GM12878 (cell line): ENCODE measurements around the gene SIK3. TPM values are rescaled to one million over a fixed set of nuclear protein-coding genes. Genes with fewer than 3 reads are reported as not detected.

Source experiments
- ATAC-seq: fragments of 200-7000 bp; cut with Tn5 transposase; 3 replicates; pipeline ENCODE4 v1.9.1; 2020; ENCODE audit warnings: mild to moderate bottlenecking, moderate library complexity
- BruUV-seq: library from RNA; stranded (reverse); fragments of 400-500 nt; replicated peaks from 2 replicates; lab custom pipeline; 2021; lab: Mats Ljungman, UMichigan
- CTCF ChIA-PET: fragments of 300-600 bp; sonication (Branson Sonifier 250); formaldehyde crosslinking; extraction: SDS; loops from one replicate; lab custom pipeline; 2021; ENCODE audit warnings: inconsistent platforms; lab: Yijun Ruan, JAX
- POLR2A ChIA-PET: fragments of 350-600 bp; formaldehyde crosslinking; extraction: SDS; loops from one replicate; lab custom pipeline; 2021; ENCODE audit warnings: inconsistent platforms; lab: Charles Lee
- RAD21 ChIA-PET: fragments of 300-600 bp; sonication (Branson Sonifier 250); formaldehyde crosslinking; loops from one replicate; lab custom pipeline; 2023; ENCODE audit warnings: antibody characterized with exemption; ENCODE audit not compliant: unreplicated experiment; lab: Charles Lee
- SMC1A ChIA-PET: fragments of 300-600 bp; sonication (Branson Sonifier 250); formaldehyde crosslinking; loops from one replicate; lab custom pipeline; 2023; ENCODE audit not compliant: unreplicated experiment, uncharacterized antibody; lab: Charles Lee
- DNase-seq: peaks from one replicate; pipeline ENCODE4 v3.0.0-alpha.2; 2011; ENCODE audit warnings: low read depth, low spot score
- FAIRE-seq: peaks from 3 replicates; lab custom pipeline; 2011; peaks lifted over from hg19 to GRCh38; lab: Jason Lieb, UNC
- H2AFZ ChIP-seq: 2 replicates; pipeline ENCODE4 v1.6.0; 2011; ENCODE audit warnings: low read depth, low read length, control low read depth; ENCODE audit not compliant: control insufficient read depth
- H3K27ac ChIP-seq: 2 replicates; pipeline ENCODE4 v1.5.1; 2011; ENCODE audit warnings: control low read depth; ENCODE audit not compliant: control insufficient read depth, insufficient read depth
- H3K27me3 ChIP-seq, 2 experiments: replicated peaks in 1 of 2; 2 replicates each; pipeline versions ENCODE4 v1.6.0 to v1.6.1; 2011; ENCODE audit warnings: low read length in 1 of 2; ENCODE audit not compliant: control insufficient read depth in 2 of 2, insufficient read depth in 2 of 2
- H3K36me3 ChIP-seq, 2 experiments: 2 replicates each; pipeline ENCODE4 v1.5.1; 2011; ENCODE audit warnings: low read length in 1 of 2; ENCODE audit not compliant: control insufficient read depth in 2 of 2, insufficient read depth in 2 of 2
- H3K4me1 ChIP-seq: 2 replicates; pipeline ENCODE4 v1.6.1; 2011; ENCODE audit warnings: mild to moderate bottlenecking, low read length, moderate library complexity, mixed read lengths; ENCODE audit not compliant: control insufficient read depth, insufficient read depth
- H3K4me2 ChIP-seq: 2 replicates; pipeline ENCODE4 v1.6.0; 2011; ENCODE audit warnings: control low read depth; ENCODE audit not compliant: control insufficient read depth, insufficient read depth
- H3K4me3 ChIP-seq: fragments of 200-600 bp; sonication (generic); 2 replicates; pipeline ENCODE4 v1.5.1; 2016
- H3K79me2 ChIP-seq: 2 replicates; pipeline ENCODE4 v1.6.0; 2011; ENCODE audit warnings: low read length; ENCODE audit not compliant: control insufficient read depth, insufficient read depth
- H3K9ac ChIP-seq: 2 replicates; pipeline ENCODE4 v1.8.0; 2011; ENCODE audit warnings: low read length, control low read depth, mixed read lengths; ENCODE audit not compliant: control insufficient read depth, insufficient read depth
- H3K9me3 ChIP-seq: replicated peaks from 3 replicates; pipeline ENCODE4 v1.5.1; 2011; ENCODE audit warnings: mild to moderate bottlenecking, low read length; ENCODE audit not compliant: control insufficient read depth, insufficient read depth
- H4K20me1 ChIP-seq: 2 replicates; pipeline ENCODE4 v1.6.0; 2011; ENCODE audit not compliant: control insufficient read depth, insufficient read depth
- BCL11A ChIP-seq: IDR thresholded peaks from 2 replicates; pipeline ENCODE4 v1.6.1; 2011; ENCODE audit warnings: low read depth, low read length
- EP300 ChIP-seq, 2 experiments: fragments of 150-350 bp in 1 of 2; IDR thresholded peaks; 2 replicates each; pipeline ENCODE4 v1.6.1; 2011 to 2012; ENCODE audit warnings: low read depth in 2 of 2, low read length in 2 of 2, borderline replicate concordance in 1 of 2, improper control_type of control experiment in 1 of 2, inconsistent platforms in 1 of 2; ENCODE audit not compliant: control insufficient read depth in 1 of 2
- RCOR1 ChIP-seq: conservative IDR thresholded peaks from 2 replicates; pipeline ENCODE4 v1.6.1; 2012; ENCODE audit warnings: low read depth, low read length, improper control_type of control experiment
- RELA ChIP-seq: fragments of 450-650 bp; IDR thresholded peaks from 2 replicates; pipeline ENCODE4 v1.8.0; 2014; ENCODE audit warnings: borderline replicate concordance; ENCODE audit not compliant: partially characterized antibody
- SMAD5 ChIP-seq: IDR thresholded peaks from 2 replicates; pipeline ENCODE4 v1.6.1; 2016; ENCODE audit warnings: antibody characterized with exemption, low read depth
- TCF7 ChIP-seq: IDR thresholded peaks from 2 replicates; pipeline ENCODE4 v1.6.1; 2014; ENCODE audit warnings: antibody characterized with exemption, borderline replicate concordance
- WGBS: methylation state at CpG from one replicate; pipeline ENCODE4 v1.1.6; 2016; ENCODE audit warnings: low lambda C conversion rate; ENCODE audit not compliant: insufficient replicate concordance, insufficient coverage; ENCODE audit errors: missing lambda C conversion rate; 5-methylcytosine and 5-hydroxymethylcytosine counted together
- in situ Hi-C: fragments of 300-500 bp; cut with MboI; formaldehyde crosslinking; loops from 9 replicates; pipeline ENCODE4 v1.14.3; 2018; ENCODE audit warnings: mixed read lengths
- intact Hi-C: fragments of 100-400 bp; cut with micrococcal nuclease; formaldehyde crosslinking; loops from one replicate; pipeline ENCODE4 v1.14.2; 2022; ENCODE audit not compliant: unreplicated experiment
- polyA plus RNA-seq, 11 experiments: library from polyadenylated mRNA; depleted of rRNA in 4 of 11; unstranded in 6 of 11; stranded (reverse) in 5 of 11; fragments of >200 nt; fragmentation: Nextera tagmentation in 4 of 11; fragmentation: Illumina TruSeq in 1 of 11; extraction: Ambion mirVana in 4 of 11; extraction: Trizol in 1 of 11; gene quantifications; 1 replicate in 1 of 11; 2 replicates in 10 of 11; pipeline versions ENCODE4 v1.2.1 to v1.2.3, GENCODE V29; 2011 to 2016; ENCODE audit warnings: inconsistent platforms in 2 of 11, missing spikeins in 2 of 11, low read depth in 1 of 11
- total RNA-seq, 4 experiments: library from RNA; depleted of rRNA in 3 of 4; stranded (reverse); fragments of >200 nt in 3 of 4; fragmentation: Illumina TruSeq in 1 of 4; extraction: Trizol in 1 of 4; gene quantifications; 2 replicates each; pipeline versions ENCODE4 v1.2.1 to v1.2.3, GENCODE V29; 2013 to 2021
- TF ChIP-seq, protein P1 (sequence below): IDR thresholded peaks from 2 replicates; pipeline ENCODE4 v1.6.1; 2012; ENCODE audit warnings: improper control_type of control experiment, low read depth, low read length; ENCODE audit not compliant: insufficient replicate concordance
- TF ChIP-seq, protein P2 (sequence below): fragments of 450-650 bp; IDR thresholded peaks from 2 replicates; pipeline ENCODE4 v1.6.1; 2017; ENCODE audit warnings: mild to moderate bottlenecking, low read depth, inconsistent platforms; ENCODE audit not compliant: poor library complexity, severe bottlenecking

SIK3 gene
- total and polyA plus RNA-seq, 10 of the 15 experiments (the other 5 are each of a cell fraction or from before 2014, with no cell fraction given): 2.5 to 31.9 (median 11.1) TPM

DNA sequence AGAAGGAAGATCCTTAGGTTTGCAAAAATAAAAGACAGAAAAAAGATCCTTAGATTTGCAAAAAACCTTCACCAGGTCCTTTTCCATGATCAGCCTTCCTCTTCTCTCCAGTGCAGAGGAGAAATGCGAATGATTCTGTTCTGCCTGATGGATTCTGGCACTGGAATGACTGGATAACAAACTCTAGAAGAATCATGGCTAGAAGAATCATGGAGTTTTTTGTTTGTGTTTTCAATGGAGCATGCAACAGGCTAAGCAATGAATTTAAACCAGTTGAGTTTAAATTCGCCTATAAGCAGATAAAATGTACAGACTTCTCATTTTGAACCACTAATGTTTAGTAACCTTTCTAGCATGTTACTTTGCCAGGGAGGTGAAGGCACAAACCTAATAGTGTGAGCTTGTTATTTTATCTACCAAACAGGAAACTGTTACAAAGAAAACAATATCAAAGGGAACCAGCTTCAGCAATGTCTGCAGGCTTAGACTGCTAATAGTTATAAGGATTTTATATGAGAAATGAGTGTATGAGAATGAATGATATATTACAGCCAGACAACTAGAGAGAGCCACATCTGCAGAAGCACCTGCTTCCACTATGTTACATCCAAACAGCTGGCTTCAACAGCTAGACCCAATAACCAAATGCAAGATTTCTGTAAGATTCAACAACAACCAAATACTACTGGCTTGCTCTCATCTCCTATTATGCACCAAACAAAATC lies 196.1 kb downstream of the SIK3 start (continued):
- TF ChIP-seq, protein P1, sequence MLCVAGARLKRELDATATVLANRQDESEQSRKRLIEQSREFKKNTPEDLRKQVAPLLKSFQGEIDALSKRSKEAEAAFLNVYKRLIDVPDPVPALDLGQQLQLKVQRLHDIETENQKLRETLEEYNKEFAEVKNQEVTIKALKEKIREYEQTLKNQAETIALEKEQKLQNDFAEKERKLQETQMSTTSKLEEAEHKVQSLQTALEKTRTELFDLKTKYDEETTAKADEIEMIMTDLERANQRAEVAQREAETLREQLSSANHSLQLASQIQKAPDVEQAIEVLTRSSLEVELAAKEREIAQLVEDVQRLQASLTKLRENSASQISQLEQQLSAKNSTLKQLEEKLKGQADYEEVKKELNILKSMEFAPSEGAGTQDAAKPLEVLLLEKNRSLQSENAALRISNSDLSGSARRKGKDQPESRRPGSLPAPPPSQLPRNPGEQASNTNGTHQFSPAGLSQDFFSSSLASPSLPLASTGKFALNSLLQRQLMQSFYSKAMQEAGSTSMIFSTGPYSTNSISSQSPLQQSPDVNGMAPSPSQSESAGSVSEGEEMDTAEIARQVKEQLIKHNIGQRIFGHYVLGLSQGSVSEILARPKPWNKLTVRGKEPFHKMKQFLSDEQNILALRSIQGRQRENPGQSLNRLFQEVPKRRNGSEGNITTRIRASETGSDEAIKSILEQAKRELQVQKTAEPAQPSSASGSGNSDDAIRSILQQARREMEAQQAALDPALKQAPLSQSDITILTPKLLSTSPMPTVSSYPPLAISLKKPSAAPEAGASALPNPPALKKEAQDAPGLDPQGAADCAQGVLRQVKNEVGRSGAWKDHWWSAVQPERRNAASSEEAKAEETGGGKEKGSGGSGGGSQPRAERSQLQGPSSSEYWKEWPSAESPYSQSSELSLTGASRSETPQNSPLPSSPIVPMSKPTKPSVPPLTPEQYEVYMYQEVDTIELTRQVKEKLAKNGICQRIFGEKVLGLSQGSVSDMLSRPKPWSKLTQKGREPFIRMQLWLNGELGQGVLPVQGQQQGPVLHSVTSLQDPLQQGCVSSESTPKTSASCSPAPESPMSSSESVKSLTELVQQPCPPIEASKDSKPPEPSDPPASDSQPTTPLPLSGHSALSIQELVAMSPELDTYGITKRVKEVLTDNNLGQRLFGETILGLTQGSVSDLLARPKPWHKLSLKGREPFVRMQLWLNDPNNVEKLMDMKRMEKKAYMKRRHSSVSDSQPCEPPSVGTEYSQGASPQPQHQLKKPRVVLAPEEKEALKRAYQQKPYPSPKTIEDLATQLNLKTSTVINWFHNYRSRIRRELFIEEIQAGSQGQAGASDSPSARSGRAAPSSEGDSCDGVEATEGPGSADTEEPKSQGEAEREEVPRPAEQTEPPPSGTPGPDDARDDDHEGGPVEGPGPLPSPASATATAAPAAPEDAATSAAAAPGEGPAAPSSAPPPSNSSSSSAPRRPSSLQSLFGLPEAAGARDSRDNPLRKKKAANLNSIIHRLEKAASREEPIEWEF: no peak
- TF ChIP-seq TCF7: no peak
- TF ChIP-seq SMAD5: no peak
- TF ChIP-seq BCL11A: no peak

DNA sequence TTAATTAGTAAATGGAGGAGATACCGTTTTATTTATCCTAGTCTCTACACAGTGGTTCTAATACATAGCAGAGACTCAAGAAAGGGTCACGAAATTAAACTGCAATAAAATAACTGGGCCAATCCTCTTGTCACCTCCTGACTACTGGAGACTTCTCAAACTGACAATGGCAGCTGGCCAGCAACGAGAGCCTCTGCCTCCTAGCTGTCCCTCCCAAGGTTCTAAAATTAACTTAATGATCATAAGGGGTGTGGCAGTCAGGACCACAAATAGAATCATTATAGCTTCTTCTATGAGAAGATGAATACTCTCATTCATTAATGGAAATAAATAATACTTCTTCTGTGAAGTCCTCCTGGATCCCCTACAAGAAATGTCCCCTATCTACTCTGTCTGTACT lies 197.0 kb downstream of the SIK3 start:
- no peak overlapping the region for H3K4me3 ChIP-seq
- 100% methylated on average over 3 of the region's 3 CpGs for WGBS
- no peaks in the 10 kb centered on the region for H3K79me2 ChIP-seq
- intact Hi-C loops: no loop called here
- ChIA-PET POLR2A (interaction anchor here (0.6 kb wide), 1 partner anchor 230 kb away, joined by 5 read pairs; no protein-coding TSS in a partner anchor), RAD21 (no interaction called here), CTCF (no interaction called here), SMC1A (interaction anchor here (1.1 to 2.2 kb wide), 3 partner anchors 13 to 24 kb away, joined by 3 to 7 read pairs (median 6); no protein-coding TSS in a partner anchor)
- H3K4me2 ChIP-seq: no peak overlapping the region
- ATAC-seq (no peak), DNase-seq (no peak), FAIRE-seq (no peak)
- H3K27me3 ChIP-seq: no peaks in the 10 kb centered on the region
- H3K4me1 ChIP-seq: no peaks in the 10 kb centered on the region
- H3K36me3 ChIP-seq: peaks cover 0 to 5% of the 10 kb centered on the region in 2 experiments
- no peaks in the 10 kb centered on the region for H4K20me1 ChIP-seq
- no peak overlapping the region for H3K27ac ChIP-seq
- H3K9me3 ChIP-seq: peaks cover 6% of the 10 kb centered on the region; the same call in 2 of the 3 replicates
- BruUV-seq: no TSS peak
- no peak overlapping the region for H3K9ac ChIP-seq
- in situ Hi-C loops: no loop called here
- no peak overlapping the region for H2AFZ ChIP-seq
- TF ChIP-seq, protein P2, sequence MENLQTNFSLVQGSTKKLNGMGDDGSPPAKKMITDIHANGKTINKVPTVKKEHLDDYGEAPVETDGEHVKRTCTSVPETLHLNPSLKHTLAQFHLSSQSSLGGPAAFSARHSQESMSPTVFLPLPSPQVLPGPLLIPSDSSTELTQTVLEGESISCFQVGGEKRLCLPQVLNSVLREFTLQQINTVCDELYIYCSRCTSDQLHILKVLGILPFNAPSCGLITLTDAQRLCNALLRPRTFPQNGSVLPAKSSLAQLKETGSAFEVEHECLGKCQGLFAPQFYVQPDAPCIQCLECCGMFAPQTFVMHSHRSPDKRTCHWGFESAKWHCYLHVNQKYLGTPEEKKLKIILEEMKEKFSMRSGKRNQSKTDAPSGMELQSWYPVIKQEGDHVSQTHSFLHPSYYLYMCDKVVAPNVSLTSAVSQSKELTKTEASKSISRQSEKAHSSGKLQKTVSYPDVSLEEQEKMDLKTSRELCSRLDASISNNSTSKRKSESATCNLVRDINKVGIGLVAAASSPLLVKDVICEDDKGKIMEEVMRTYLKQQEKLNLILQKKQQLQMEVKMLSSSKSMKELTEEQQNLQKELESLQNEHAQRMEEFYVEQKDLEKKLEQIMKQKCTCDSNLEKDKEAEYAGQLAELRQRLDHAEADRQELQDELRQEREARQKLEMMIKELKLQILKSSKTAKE: no peak
- TF ChIP-seq RCOR1 (no peak), RELA (no peak), EP300 (IDR thresholded peaks at IDR 0.05; ENCODE audit: borderline replicate concordance in 1 of 2, control insufficient read depth in 1 of 2, low read depth in 2 of 2, low read length in 2 of 2) (no peak)
